ENCODE data around the gene PPP2R3B.

PPP2R3B gene

DNA sequence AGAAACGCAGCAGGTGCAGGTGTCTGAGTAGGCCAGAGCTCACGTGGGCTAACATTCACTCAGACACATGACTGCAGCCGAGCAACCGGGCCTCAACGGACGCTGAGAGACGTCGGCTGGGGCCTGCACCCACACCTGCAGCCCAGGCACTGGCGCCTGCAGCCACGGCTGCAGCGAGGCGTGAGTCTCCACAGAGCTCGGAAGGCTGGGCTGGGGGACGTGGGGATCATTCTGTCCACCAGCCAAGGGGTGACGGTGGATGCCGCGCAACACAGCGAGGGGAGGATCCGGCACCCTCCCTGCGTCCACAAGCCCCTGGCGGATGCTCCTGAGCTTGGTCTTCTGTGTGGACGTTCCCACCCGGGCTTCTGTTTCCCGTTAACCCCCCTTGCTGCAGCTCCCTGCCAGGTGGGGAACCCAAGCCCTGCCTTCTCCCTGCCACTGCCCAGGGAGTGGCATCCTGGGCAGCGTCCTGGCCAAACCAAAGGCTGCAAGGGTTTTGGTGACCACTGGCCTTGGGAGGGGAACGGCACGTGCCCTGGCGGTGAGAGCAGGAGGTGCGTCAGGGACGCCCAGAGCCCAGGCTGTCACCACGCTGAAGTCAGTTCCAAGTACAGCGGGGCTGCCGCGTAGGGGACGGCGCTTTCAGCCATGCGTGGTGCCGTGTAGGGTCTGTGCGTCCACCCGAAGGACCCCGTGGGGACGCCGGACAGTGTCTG is 16.3 kb downstream of the PPP2R3B start:
- no peak for DNase-seq

DNA sequence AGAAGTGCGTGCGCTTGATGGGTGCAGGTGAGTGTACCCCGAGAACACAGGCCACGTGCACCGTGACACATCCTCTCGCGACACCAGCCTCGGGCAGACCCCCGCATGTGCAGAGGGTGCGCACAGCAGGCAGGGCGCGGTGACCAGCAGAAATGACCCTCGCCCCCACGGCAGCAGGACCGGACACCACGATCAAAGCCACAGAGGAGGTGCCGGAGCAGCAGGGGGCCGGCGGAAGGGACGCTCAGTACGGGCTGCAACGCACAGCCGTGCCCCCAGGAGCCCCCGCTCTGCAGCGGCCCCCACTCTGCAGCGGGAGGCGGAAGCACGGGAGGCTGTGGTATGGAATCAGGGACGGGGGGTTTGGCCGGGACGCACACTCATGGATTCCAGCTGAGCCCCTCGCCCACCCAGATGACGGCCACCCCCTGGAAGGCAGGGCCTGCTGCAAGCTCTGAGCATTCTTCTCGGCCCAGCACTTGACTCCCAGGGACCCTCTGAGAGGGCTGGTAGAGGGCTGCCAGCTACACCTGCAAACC is 17.1 kb downstream of the PPP2R3B start:
- no peak for DNase-seq

DNA sequence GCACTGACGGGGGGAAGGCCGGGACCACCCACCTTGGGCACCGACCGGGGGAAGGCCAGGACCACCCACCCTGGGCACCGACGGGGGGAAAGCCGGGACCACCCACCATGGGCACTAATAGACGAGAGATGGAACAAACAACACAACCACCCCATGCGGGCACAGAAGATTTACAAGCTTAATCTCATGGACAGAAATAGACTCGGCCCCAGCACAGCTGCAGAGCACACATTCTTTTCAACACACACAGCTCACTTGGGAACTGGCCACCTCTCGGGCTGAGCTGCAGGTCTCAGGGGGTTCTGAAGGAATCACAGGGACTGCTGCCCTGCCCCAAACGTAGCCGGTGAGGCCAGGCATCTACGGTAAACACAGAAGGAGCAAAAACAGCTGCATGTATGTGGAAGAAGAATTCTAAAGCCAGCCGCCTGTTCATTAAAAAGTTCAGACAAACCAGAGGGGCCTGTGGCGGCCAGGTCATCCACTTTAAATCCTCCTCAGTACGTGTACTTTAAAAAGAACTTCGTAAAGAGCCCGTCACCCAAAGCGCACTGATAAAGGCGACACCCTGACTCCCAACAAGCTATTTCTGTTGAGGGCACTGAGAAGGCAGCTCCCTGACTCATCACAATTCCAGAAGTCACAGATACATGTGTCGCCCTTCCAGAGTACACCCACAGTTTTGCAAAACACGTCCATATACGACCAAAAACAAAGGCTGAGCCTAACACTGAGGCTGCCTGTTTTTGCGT is 17.7 kb downstream of the PPP2R3B start:
- no peak for DNase-seq

DNA sequence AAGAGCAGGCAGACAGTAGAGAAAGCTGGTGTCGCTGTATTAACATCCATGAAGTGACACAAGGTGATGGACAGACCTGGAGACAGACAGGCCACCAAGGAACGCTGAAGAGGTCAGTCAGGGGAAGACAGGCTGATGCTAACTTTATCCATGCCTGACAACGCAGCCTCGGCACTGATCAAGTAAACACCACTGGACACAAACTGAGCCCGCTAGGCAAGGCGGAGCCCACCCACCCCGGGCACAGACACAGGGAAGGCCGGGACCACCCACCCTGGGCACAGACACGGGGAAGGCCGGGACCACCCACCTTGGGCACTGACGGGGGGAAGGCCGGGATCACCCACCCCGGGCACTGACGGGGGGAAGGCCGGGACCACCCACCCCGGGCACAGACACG is 18.8 kb downstream of the PPP2R3B start:
- DNase-seq, result no peak

DNA sequence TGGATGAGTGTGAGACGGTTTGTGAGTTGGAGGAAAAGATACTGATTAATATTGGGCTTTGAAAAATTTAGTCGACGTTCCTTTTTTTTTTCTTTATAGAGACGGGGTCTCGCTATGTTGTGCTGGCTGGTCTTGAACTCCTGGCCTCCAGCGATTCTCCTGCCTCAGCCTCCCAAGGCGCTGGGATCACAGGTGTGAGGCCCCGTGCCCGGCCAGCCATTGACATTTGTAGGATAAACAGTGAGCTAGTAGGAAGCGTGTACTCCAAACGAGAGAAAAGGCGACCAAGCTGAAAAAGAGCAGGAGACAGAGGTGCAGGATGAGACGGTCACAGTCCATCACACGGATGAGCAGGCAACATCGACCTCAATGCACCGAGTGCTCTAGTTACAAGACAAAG is 19.4 kb downstream of the PPP2R3B start:
- no peak for DNase-seq

DNA sequence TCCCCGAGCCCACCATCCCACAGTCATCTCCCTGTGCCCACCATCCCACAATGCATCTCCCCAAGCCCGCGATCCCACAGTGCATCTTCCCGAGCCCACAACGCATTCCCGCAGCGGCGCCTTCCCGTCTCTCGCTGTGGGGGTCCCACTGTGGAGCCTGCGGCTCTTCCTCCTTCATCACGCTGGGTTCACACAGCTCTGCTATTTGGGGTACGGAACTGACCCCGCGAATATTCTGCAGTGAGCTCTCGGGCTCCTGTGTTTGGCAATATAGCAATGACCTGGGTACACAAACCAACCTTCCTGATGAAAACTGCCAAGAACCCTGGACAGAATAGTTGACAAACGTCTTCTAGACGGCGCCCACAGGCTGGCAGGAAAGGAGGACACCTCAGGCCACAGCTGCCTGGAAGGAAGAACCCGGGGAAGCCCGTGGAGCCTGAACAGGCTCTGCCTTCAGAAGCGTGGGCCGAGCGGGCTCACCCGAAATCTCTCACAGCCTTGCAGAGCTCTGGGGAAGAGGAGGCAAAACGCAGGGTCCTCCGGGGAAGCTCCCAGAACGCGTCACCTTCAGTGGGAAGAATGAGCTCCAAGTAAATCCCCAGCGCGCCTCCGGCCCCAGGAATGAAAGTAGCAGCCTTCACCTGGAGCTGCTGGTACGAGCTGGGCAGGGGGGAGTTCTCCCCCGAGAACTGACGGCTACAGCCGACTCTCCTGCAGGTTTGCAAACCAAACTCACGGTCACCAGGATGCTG is 22.9 kb downstream of the PPP2R3B start:
- DNase-seq, result no peak

DNA sequence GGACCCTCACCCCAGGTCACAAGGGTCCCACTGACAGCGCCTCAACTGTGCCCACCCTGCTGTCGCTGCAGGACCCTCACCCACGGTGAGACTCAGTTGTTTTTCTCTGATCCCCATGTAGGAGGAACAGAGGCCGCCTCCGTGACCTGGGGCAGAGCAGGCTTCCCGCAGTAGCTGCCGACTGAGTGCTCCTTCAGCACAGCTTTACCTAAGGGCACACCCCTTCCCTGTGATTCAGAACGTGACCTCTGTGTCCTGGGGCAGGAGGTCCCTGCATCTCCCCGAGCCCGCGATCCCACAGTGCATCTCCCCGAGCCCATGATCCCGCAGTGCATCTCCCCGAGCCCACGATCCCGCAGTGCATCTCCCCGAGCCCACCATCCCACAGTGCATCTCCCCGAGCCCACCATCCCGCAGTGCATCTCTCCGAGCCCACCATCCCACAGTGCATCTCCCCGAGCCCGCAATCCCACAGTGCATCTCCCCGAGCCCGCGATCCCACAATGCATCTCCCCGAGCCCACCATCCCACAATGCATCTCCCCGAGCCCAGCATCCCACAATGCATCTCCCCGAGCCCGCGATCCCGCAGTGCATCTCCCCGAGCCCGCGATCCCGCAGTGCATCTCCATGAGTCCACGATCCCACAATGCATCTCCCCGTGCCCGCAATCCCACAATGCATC is 23.6 kb downstream of the PPP2R3B start:
- DNase-seq, result no peak

DNA sequence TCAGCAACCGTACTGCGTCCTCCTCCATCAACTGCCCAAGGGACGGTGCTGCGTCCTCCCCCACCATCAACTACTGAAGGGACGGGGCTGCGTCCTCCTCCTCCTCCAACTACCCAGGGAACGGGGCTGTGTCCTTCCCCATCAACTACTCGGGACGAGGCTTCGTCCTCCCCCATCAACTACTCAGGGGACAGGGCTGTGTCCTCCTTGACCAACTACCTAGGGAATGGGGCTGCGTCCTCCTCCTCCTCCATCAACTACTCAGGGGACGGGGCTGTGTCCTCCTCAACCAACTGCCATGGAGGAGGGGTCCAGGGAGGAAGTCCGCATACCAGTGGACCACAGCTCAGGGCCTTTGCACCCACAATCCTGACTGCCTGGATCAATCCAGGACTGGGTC is 24.4 kb downstream of the PPP2R3B start:
- DNase-seq, result no peak

DNA sequence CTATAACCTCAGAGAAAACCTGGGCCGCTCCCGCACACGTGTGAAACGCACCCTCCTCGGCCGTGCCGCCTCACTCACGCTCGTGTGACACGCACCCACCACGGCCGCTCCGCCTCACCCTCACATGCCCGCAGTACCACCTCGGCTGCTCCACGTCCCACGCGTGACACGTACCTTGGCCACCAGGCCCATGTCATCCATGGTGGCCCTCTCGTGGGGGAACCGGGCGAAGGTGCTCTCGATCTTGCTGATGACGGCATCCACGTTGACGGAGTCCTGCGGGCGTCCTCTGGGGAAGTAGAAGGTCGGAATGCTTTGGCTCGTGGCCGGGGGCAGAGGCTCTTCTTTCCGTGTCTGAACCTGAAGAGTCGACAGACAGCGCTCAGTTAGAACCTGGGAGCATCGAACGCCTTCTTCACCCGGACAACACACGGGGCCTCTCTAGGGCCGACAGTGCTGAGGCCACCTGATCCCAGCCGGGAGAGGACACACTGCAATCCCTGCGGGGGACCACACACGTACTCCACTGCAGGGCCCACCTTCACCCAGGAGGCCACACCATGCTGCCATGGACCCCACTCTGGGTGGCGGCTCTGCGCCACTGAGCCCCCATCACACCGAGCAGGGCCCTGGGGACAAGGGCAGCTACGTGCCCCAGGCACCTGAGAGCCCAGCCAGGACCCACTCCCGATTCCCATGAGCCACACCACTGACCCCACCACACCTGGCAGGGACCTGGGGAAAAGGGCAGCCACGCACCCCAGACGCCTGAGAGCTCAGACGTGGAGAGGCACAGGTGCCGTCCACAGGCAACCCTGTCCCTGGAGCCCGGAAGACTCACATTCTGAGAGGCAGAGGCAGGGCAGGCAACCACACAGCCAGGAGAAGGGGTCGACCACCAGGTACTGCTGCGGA is 25.2 kb downstream of the PPP2R3B start:
- DNase-seq, result no peak

DNA sequence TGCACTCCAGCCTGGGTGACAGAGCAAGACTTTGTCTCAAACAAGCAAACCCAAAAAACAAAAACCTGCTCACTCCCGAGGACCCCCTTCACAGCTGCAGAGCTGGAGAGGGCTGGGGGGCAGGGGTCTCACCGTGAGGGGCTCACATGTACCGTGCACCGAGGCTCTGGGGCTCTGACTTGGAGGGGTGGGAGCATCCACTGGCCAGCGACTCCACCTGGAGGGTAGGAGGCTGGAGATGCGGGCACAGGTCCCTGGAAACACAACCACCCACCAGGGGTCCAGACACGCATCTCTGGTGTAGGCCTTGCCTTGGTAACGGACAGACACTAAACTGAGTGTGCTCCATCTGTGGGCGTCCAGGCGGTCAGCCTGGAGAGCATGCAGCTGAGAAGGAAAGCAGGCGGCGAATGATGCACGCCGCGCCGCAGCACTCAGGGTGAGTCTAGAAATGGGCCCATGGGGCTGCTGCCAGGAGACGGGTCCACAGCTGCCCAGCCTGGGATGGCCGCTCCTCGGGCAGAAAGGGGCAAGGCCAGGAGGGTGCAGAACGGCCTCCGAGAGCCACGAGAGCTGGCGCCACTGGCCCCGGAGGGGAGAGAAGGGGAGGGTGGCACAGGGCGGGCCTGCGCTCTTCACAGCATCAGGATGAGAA is 26.1 kb downstream of the PPP2R3B start:
- DNase-seq, result no peak

DNA sequence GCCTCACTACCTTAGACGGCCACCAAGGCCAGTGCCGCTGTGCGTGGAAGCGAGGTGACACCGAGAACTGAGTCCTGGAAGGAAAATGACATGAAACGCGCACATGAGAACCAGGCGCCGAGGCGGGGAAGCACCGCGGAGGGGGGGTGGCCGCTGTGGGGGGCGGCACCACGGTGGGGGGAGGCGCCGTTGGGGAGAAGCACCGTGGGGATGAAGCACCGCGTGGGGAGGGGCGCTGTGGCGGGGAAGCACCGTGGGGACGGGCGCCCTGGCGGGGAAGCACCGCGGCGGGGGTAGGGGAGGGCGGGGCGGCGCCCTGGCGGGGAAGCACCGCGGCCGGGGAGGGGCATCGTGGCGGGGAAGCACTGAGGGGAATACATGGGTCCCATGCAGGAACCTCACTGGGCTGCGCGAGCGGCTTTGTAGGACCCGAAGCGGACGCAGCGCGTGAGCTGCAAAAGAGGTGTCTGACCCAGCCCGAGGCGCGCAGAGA is 28.0 kb downstream of the PPP2R3B start:
- no peak for DNase-seq

DNA sequence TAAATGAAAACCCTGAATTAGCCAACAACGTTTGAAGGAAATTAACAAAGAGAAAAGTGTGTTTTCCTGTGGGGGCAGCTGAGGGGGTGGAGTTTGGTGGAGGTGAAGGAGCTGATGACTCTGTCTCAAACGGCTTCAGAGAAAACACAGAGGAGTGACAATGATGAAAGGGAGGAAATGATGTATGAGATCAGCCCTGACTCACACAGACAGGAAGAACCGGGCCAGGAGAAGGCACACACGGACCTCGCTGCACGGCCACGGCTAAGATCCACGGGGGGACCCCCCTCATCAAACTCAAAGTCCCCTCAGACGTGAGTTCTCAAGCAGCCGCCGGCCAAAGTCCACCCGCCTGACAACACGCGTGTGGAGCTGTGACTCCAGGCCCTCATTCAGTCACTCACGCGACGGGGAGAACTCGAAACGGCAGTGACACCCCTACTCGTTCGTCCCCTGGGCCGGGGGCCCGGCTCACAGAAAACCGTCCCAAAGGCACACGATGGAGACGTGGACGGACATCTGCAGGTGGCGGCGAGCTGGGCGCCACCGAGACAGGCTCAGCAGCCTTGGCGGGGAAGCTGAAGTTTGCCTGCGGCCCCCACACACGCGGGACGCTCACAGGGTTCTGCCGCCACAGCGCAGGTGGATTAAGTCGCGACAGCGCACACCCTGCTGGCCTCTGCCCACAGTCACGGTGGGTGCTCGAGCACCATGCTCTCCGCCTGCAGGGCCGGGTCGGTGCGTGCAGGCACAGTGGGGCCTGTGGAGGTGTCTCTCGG is 28.8 kb downstream of the PPP2R3B start:
- DNase-seq, result peak; percentile 33

DNA sequence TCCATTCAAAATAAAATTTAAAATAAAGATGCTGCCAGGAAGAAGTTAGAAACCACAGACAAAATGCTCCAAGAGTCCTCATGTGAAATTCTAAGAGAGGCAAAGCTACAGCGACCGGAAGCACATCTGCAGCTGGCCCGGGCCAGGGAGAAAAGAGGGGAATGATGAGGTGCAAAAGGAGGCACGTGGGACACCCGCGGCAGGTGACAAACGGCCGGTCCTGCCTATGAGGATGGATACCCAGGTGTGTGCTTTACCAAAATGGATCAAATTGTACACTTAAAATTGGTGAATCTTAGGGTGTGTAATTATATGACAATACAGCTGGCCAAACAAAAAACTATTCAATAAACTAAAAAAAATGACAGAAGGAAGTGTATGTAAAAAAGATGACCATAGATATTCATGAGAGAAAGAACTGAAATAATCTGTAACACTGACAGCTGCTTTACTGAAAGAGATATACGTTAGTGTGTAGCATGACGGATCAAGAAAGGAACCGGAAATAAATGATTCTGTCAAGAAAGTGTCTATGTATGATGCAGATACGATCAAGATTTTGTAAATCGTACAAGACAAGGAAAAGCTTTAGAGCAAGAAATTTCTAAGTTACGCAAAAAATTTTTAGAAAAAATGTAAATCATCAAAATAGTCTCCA is 29.5 kb downstream of the PPP2R3B start:
- DNase-seq, result no peak

DNA sequence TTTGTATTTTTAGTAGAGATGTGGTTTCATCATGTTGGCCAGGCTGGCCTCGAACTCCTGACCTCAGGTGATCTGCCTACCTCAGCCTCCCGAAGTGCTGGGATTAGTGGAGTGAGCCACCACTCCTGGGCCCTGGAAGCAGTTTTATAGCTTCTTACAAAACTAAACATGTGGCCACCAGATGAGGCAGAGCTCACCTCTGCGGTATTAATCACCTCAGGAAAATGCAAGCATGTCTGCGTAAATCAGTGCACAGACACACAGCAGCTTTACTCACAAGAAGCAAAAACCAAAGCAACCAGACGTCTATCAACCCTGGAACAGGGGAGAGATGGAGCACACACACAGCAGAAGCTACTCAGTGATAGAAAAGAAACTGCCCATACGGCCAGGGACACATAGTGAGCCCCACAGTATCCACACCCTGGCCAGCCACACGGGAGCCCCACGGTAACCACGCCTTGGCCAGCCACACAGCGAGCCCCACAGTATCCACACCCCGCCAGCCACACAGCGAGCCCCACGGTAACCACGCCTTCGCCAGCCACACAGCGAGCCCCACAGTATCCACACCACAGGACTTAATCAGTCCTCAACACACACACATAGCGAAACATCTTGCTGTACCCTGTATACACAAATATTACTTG is 30.2 kb downstream of the PPP2R3B start:
- no peak for DNase-seq

DNA sequence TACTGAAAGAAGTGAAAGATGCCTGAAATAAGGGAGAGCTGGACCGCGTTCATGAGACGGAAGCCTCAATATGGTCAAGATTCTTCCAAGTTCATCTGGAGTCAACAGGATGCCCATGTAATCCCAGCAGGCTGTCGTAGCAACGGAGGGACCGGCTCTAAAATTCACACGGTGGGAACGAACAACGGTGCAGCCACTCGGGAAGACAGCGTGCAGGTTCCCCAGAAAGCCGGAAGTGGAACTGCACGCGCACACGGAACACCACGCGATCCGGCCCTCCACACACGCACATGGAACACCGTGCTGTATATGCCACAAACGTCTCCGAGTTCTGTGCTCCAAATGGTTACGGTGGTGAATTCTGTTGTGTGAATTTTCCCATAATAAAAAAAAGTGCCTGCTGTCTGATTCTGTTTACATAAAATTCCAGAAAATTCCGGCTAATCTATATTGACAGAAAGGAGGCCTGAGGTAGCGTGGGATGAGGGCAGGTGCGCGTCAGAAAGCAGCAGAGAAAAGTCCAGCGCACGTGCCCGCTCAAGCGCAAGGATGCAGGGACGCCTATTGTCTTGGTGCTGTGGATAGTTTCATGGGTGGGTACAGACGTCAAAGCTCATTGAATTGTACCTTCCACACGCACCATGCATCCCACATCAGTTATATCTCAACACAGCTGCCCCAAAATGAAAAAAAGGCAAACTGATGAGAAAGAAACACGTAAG is 31.2 kb downstream of the PPP2R3B start:
- peak; percentile 7 for DNase-seq

DNA sequence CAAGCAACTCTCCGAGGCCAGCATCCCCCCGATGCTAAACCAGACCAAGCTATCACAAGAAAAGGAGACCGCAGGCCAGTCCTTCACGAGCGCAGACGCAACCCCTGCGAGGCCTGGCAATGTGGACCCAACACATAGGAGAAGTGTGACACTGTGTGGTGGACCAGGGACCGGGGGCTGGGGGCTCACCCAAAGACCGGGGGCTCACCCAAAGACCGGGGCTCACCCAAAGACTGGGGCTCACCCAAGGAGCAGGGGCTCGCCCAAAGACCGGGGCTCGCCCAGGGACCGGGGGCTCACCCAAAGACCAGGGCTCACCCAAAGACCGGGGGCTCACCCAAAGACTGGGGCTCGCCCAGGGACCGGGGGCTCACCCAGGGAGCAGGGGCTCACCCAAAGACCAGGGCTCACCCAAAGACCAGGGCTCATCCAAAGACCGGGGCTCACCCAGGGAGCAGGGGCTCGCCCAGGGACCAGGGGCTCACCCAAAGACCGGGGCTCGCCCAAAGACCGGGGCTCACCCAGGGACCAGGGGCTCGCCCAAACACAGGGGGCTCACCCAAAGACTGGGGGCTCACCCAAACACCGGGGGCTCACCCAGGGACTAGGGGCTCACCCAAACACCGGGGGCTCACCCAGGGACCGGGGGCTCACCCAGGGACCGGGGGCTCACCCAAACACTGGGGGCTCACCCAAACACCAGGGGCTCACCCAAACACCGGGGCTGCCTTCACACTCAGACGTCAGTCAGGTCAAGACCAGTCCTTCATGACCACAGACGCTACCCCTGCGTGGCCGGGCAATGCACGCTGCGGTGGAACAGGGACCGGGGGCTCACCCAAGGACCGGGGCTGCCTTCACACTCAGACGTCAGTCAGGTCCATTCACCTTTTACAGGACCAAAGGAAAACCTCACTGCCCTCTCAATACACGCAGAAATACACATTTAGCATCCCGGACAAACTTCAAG is 32.9 kb downstream of the PPP2R3B start:
- peak; percentile 21 for DNase-seq

Measured in activated CD4-positive, CD25-positive, alpha-beta regulatory T cell treated with anti-CD3 and anti-CD28 coated beads, Interleukin-2, amount 50 U/mL, for 72 hours (primary cell).